Body of pancreas (tissue), 4 donors: ENCODE results near the gene HIGD1C.

Source experiments
- POLR2A ChIP-seq, 3 donors: fragments of 450-650 bp; IDR thresholded peaks; one replicate each; pipeline ENCODE4 v1.6.1; 2016; ENCODE audit warnings: antibody characterized with exemption in 3 of 3, mild to moderate bottlenecking in 2 of 3
- TF ChIP-seq, protein P1 (sequence below), 7 experiments: fragments of 450-650 bp in 4 of 7; fragments of 200-600 bp in 3 of 7; sonication (generic) in 3 of 7; IDR thresholded peaks; one replicate each; pipeline ENCODE4 v1.5.1; 2016 to 2019; ENCODE audit warnings: antibody characterized with exemption in 7 of 7

DNA sequence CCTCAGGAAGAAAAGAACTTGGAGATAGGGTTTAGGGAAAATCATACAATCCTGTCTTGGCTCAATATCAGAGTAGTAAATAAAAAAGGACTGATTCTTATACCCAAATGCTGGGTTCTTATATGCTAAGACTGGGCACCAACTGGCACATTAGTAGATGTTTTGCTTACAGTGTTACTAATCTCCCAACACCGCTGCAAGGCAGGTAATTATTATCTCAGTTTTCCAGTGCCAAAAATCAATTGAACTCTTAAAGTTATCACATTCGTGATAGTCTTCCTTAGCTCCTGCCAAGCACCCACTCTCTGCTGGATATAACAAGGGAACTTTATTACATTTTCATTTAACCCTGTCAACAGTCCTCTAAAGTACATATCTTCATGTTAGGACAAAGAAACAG lies 25.0 kb upstream of the HIGD1C start:
- TF ChIP-seq, protein P1, sequence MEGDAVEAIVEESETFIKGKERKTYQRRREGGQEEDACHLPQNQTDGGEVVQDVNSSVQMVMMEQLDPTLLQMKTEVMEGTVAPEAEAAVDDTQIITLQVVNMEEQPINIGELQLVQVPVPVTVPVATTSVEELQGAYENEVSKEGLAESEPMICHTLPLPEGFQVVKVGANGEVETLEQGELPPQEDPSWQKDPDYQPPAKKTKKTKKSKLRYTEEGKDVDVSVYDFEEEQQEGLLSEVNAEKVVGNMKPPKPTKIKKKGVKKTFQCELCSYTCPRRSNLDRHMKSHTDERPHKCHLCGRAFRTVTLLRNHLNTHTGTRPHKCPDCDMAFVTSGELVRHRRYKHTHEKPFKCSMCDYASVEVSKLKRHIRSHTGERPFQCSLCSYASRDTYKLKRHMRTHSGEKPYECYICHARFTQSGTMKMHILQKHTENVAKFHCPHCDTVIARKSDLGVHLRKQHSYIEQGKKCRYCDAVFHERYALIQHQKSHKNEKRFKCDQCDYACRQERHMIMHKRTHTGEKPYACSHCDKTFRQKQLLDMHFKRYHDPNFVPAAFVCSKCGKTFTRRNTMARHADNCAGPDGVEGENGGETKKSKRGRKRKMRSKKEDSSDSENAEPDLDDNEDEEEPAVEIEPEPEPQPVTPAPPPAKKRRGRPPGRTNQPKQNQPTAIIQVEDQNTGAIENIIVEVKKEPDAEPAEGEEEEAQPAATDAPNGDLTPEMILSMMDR (IDR thresholded peaks at IDR 0.05) = no peak
- TF ChIP-seq POLR2A (IDR thresholded peaks at IDR 0.05) = no peak
